GM19099 (cell line): Measurements from ENCODE around the gene ARHGAP24.

ENCODE experiments used
- POLR2A ChIP-seq: IDR thresholded peaks from 3 replicates; pipeline ENCODE4 v1.6.1; 2011; ENCODE audit warnings: low read depth; ENCODE audit not compliant: insufficient read length; ENCODE audit errors: extremely low read depth

The ARHGAP24 gene

GRCh38 chr4:85864259-85865205, 389.6 kb downstream of the ARHGAP24 start:
- no peak for TF ChIP-seq POLR2A

- no peak for TF ChIP-seq POLR2A
These were observed 390.3 kb downstream of the ARHGAP24 start for GRCh38 chr4:85865256-85865655.

- TF ChIP-seq POLR2A, result no peak
These were observed 391.6 kb downstream of the ARHGAP24 start for GRCh38 chr4:85866508-85866907.

- TF ChIP-seq POLR2A, result no peak
These were observed 392.3 kb downstream of the ARHGAP24 start for GRCh38 chr4:85867271-85867670.

GRCh38 chr4:85869181-85869580, 394.2 kb downstream of the ARHGAP24 start:
- TF ChIP-seq POLR2A, result no peak

- TF ChIP-seq POLR2A, result no peak
These were observed 395.5 kb downstream of the ARHGAP24 start for GRCh38 chr4:85870298-85871083.

GRCh38 chr4:85873566-85873965, 398.6 kb downstream of the ARHGAP24 start:
- TF ChIP-seq POLR2A, result no peak

- no peak for TF ChIP-seq POLR2A
These were observed 404.6 kb downstream of the ARHGAP24 start for GRCh38 chr4:85879518-85879917.

GRCh38 chr4:85883180-85883579, 408.2 kb downstream of the ARHGAP24 start:
- TF ChIP-seq POLR2A, result no peak

- TF ChIP-seq POLR2A, result no peak
These were observed 409.3 kb downstream of the ARHGAP24 start for GRCh38 chr4:85884251-85884650.

- TF ChIP-seq POLR2A, result no peak
These were observed 411.7 kb downstream of the ARHGAP24 start for GRCh38 chr4:85886665-85887064.

GRCh38 chr4:85889314-85889713, 414.4 kb downstream of the ARHGAP24 start:
- no peak for TF ChIP-seq POLR2A

- TF ChIP-seq POLR2A, result no peak
These were observed 420.8 kb downstream of the ARHGAP24 start for GRCh38 chr4:85895755-85896154.

- no peak for TF ChIP-seq POLR2A
These were observed 423.3 kb downstream of the ARHGAP24 start for GRCh38 chr4:85898231-85898630.

- TF ChIP-seq POLR2A, result no peak
These were observed 426.6 kb downstream of the ARHGAP24 start for GRCh38 chr4:85901500-85901899.

GRCh38 chr4:85905761-85906160, 430.8 kb downstream of the ARHGAP24 start:
- no peak for TF ChIP-seq POLR2A

GRCh38 chr4:85907001-85907400, 432.1 kb downstream of the ARHGAP24 start:
- TF ChIP-seq POLR2A, result no peak

GRCh38 chr4:85909851-85910250, 434.9 kb downstream of the ARHGAP24 start:
- TF ChIP-seq POLR2A, result no peak
